Stomach (tissue), 9 donors: ENCODE data around the gene RAP1A. TPM values are rescaled to one million over a fixed set of nuclear protein-coding genes. Genes with fewer than 3 reads are reported as not detected.

Experiments used
- DNase-seq, 2 donors: peaks; one replicate each; pipeline versions ENCODE4 v3.0.0 to v3.0.0-alpha.2; 2013 to 2019
- H3K27ac ChIP-seq, 5 donors: fragments of 200-600 bp in 4 of 5; sonication (generic) in 4 of 5; one replicate each; pipeline ENCODE4 v1.5.1; 2013 to 2019; ENCODE audit warnings: mild to moderate bottlenecking in 1 of 5, moderate library complexity in 1 of 5
- H3K27me3 ChIP-seq, 3 donors: fragments of 200-600 bp; sonication (generic); one replicate each; pipeline ENCODE4 v1.5.1; 2017 to 2019; ENCODE audit warnings: mixed run types in 1 of 3
- H3K36me3 ChIP-seq, 4 donors: fragments of 200-600 bp; sonication (generic); 1 replicate in 3 of 4; 2 replicates in 1 of 4; pipeline ENCODE4 v1.5.1; 2016 to 2019
- H3K4me1 ChIP-seq, 4 donors: fragments of 200-600 bp; sonication (generic); one replicate each; pipeline ENCODE4 v1.5.1; 2016 to 2019
- H3K4me3 ChIP-seq, 4 donors: fragments of 200-600 bp; sonication (generic) in 3 of 4; one replicate each; pipeline ENCODE4 v1.5.1; 2016 to 2019; ENCODE audit warnings: mild to moderate bottlenecking in 1 of 4
- H3K9me3 ChIP-seq, 4 donors: fragments of 200-600 bp; sonication (generic); one replicate each; pipeline ENCODE4 v1.5.1; 2016 to 2019
- EP300 ChIP-seq: sonication (generic); formaldehyde crosslinking; IDR thresholded peaks from one replicate; pipeline ENCODE4 v1.6.1; 2017; ENCODE audit warnings: antibody characterized with exemption
- POLR2A ChIP-seq, 4 donors: fragments of 450-650 bp; IDR thresholded peaks; one replicate each; pipeline ENCODE4 v1.6.1; 2016; ENCODE audit warnings: antibody characterized with exemption in 4 of 4, control low read depth in 2 of 4, mild to moderate bottlenecking in 1 of 4, moderate library complexity in 1 of 4
- POLR2AphosphoS5 ChIP-seq, 3 donors: sonication (generic); formaldehyde crosslinking; IDR thresholded peaks; one replicate each; pipeline ENCODE4 v1.6.1; 2016; ENCODE audit warnings: antibody characterized with exemption in 3 of 3
- WGBS, 5 donors: extraction: QIAGEN DNeasy Blood & Tissue Kit in 3 of 5; methylation state at CpG; one replicate each; pipeline versions ENCODE4 v1.1.5 to v1.1.7; 2013 to 2018; 5-methylcytosine and 5-hydroxymethylcytosine counted together
- intact Hi-C: fragments of 100-400 bp; cut with DNase I; formaldehyde crosslinking; loops from one replicate; pipeline ENCODE4 v1.15.1; 2023; ENCODE audit warnings: low total_unique reads
- polyA plus RNA-seq, 3 donors: library from polyadenylated mRNA; stranded (reverse); fragments of 200-250 nt; gene quantifications; one replicate each; pipeline ENCODE4 v1.2.3, GENCODE V29; 2013
- total RNA-seq, 5 donors: library from RNA; depleted of rRNA; stranded (reverse); fragments of >200 nt; gene quantifications; one replicate each; pipeline versions ENCODE4 v1.1.0 to v1.2.3, GENCODE V29; 2014 to 2016
- TF ChIP-seq, protein P1 (sequence below), 7 experiments: fragments of 450-650 bp in 4 of 7; fragments of 200-600 bp in 3 of 7; sonication (generic) in 3 of 7; IDR thresholded peaks; one replicate each; pipeline ENCODE4 v1.5.1; 2016 to 2019; ENCODE audit warnings: antibody characterized with exemption in 7 of 7, control low read depth in 2 of 7, mild to moderate bottlenecking in 1 of 7
- donor health status: healthy with polysubstance abuse.
- donor health status: Bipolar disorder and iron deficiency.
- donor health status: healthy.

Gene RAP1A
- total and polyA plus RNA-seq, 8 donors = 20.9 to 175 (median 85.4) TPM

DNA sequence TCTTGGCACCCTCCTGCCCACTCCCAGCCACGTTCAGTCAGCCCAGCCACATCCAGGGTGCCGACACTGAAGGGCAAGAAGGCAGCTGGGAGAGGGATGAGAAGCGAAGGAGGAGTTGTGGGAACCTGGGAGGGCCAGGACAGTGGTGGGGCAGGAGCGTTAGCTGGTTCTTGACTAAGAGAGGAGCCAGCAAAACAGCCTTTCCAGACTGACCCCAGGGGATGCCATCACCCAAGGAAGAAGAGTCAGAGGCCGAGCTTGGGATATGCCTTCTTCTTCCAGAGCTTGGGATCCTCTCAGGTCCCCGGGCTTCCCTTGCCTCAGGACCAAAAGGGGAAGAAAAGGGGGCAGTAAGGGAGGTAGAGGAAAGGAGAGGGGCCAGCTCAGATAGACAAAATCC lies 112.4 kb downstream of the RAP1A start:
- Histone ChIP-seq H3K27ac (no peak overlapping the region), H3K36me3 (peaks cover 0 to 8% (median 6%) of the 10 kb centered on the region in 4 donors), H3K9me3 (no peaks in the 10 kb centered on the region), H3K4me3 (no peak overlapping the region), H3K4me1 (peaks cover 26 to 80% (median 55%) of the 10 kb centered on the region in 4 donors), H3K27me3 (no peaks in the 10 kb centered on the region)
- DNase-seq = no peak
- intact Hi-C loops = no loop called here
- TF ChIP-seq POLR2A (IDR thresholded peaks at IDR 0.05) = no peak
- no peak for TF ChIP-seq POLR2AphosphoS5 (IDR thresholded peaks at IDR 0.05)
- TF ChIP-seq, protein P1, sequence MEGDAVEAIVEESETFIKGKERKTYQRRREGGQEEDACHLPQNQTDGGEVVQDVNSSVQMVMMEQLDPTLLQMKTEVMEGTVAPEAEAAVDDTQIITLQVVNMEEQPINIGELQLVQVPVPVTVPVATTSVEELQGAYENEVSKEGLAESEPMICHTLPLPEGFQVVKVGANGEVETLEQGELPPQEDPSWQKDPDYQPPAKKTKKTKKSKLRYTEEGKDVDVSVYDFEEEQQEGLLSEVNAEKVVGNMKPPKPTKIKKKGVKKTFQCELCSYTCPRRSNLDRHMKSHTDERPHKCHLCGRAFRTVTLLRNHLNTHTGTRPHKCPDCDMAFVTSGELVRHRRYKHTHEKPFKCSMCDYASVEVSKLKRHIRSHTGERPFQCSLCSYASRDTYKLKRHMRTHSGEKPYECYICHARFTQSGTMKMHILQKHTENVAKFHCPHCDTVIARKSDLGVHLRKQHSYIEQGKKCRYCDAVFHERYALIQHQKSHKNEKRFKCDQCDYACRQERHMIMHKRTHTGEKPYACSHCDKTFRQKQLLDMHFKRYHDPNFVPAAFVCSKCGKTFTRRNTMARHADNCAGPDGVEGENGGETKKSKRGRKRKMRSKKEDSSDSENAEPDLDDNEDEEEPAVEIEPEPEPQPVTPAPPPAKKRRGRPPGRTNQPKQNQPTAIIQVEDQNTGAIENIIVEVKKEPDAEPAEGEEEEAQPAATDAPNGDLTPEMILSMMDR (IDR thresholded peaks at IDR 0.05) = no peak
- no peak for TF ChIP-seq EP300
- 74 to 84% (median 82%) methylated on average over 6 of the region's 6 CpGs for WGBS, 5 donors

GRCh38 chr1:111732718-111733117 lies 113.1 kb downstream of the RAP1A start:
- Histone ChIP-seq H3K36me3 (peaks cover 0 to under 1% (median 0%) of the 10 kb centered on the region in 4 donors), H3K27me3 (no peaks in the 10 kb centered on the region), H3K27ac (peak overlapping the region in 4 of 5 donors; percentile 72 to 81 (median 77)), H3K9me3 (no peaks in the 10 kb centered on the region), H3K4me1 (peaks cover 32 to 87% (median 62%) of the 10 kb centered on the region in 4 donors), H3K4me3 (no peak overlapping the region)
- TF ChIP-seq POLR2AphosphoS5 (IDR thresholded peaks at IDR 0.05) (no peak), EP300 (no peak), POLR2A (IDR thresholded peaks at IDR 0.05) (no peak)
- TF ChIP-seq, protein P1 (IDR thresholded peaks at IDR 0.05) = no peak
- 85 to 96% (median 91%) methylated on average over 7 of the region's 7 CpGs for WGBS, 5 donors
- DNase-seq = no peak
- intact Hi-C loops = no loop called here

GRCh38 chr1:111733183-111733991 lies 113.8 kb downstream of the RAP1A start:
- H3K4me3 ChIP-seq = no peak overlapping the region
- TF ChIP-seq, protein P1 (IDR thresholded peaks at IDR 0.05) = no peak
- TF ChIP-seq POLR2AphosphoS5 (IDR thresholded peaks at IDR 0.05) (no peak), EP300 (no peak), POLR2A (IDR thresholded peaks at IDR 0.05) (no peak)
- DNase-seq = peak in 1 of 2 donors; percentile 74
- H3K9me3 ChIP-seq = no peaks in the 10 kb centered on the region
- intact Hi-C loops = no loop called here
- no peaks in the 10 kb centered on the region for H3K27me3 ChIP-seq
- 49 to 63% (median 52%) methylated on average over 9 of the region's 9 CpGs for WGBS, 5 donors
- H3K27ac ChIP-seq = peak overlapping the region; percentile 25 to 81 (median 73)
- no peaks in the 10 kb centered on the region for H3K36me3 ChIP-seq
- peaks cover 39 to 93% (median 69%) of the 10 kb centered on the region in 4 donors for H3K4me1 ChIP-seq

GRCh38 chr1:111733992-111734341 lies 114.4 kb downstream of the RAP1A start:
- H3K4me1 ChIP-seq = peaks cover 44 to 95% (median 70%) of the 10 kb centered on the region in 4 donors
- no peaks in the 10 kb centered on the region for H3K9me3 ChIP-seq
- peak overlapping the region in 4 of 5 donors; percentile 72 to 81 (median 77) for H3K27ac ChIP-seq
- intact Hi-C loops = no loop called here
- 74 to 87% (median 76%) methylated on average over 5 of the region's 5 CpGs for WGBS, 5 donors
- H3K4me3 ChIP-seq = no peak overlapping the region
- H3K36me3 ChIP-seq = no peaks in the 10 kb centered on the region
- TF ChIP-seq POLR2A (IDR thresholded peaks at IDR 0.05) = no peak
- TF ChIP-seq EP300 = no peak
- TF ChIP-seq POLR2AphosphoS5 (IDR thresholded peaks at IDR 0.05) = no peak
- TF ChIP-seq, protein P1 (IDR thresholded peaks at IDR 0.05) = no peak
- no peak for DNase-seq
- H3K27me3 ChIP-seq = no peaks in the 10 kb centered on the region
